ENCODE data around the gene ST8SIA3.

ST8SIA3 gene

DNA sequence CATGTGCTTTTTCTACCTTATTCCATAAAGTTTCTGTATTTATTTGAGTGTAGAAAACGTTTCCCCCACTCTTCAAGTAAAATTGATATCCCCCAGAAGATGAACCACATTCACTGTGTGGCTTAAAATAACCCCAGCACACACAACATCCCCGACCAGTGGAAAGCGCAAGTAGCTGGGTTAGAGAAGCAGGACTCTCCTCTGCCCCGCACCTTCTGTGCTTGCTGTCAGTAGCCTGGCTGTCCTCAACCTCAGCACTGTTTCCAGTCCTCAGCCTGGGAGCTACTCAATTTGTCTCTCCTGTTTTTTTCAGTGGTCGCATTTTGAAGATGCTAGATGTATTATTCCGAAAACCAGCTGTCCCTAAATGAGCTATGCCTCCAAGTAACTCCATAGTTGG, 18.0 kb upstream of the ST8SIA3 start:
- no CpG with 5 or more reads among the region's 6 CpGs for WGBS (ENCODE audit: insufficient coverage, insufficient read length)
- no peaks in the 10 kb centered on the region for H3K27me3 ChIP-seq (ENCODE audit: control insufficient read depth, insufficient read depth, low read length)
- no peaks in the 10 kb centered on the region for H3K36me3 ChIP-seq (ENCODE audit: control insufficient read depth, insufficient read depth, low read length)
- H3K4me3 ChIP-seq (ENCODE audit: low read length), result no peak overlapping the region
- H3K4me1 ChIP-seq (ENCODE audit: control insufficient read depth, insufficient read depth, low read length), result 0 out of 2 replicates have a peak, but pooled peaks cover 4% of the 10 kb centered on the region
- H3K9me3 ChIP-seq (ENCODE audit: control insufficient read depth, insufficient read depth, low read length), result no peaks in the 10 kb centered on the region
- no peak for DNase-seq (ENCODE audit: low read depth, low spot score)
- H3K27ac ChIP-seq (ENCODE audit: low read length), result no peak overlapping the region

GRCh38 chr18:57336343-57336742, 16.0 kb upstream of the ST8SIA3 start:
- H3K4me1 ChIP-seq (ENCODE audit: control insufficient read depth, insufficient read depth, low read length), result 0 out of 2 replicates have a peak, but pooled peaks cover 4% of the 10 kb centered on the region
- no CpG with 5 or more reads among the region's 2 CpGs for WGBS (ENCODE audit: insufficient coverage, insufficient read length)
- H3K9me3 ChIP-seq (ENCODE audit: control insufficient read depth, insufficient read depth, low read length), result no peaks in the 10 kb centered on the region
- no peak overlapping the region for H3K27ac ChIP-seq (ENCODE audit: low read length)
- H3K27me3 ChIP-seq (ENCODE audit: control insufficient read depth, insufficient read depth, low read length), result no peaks in the 10 kb centered on the region
- H3K4me3 ChIP-seq (ENCODE audit: low read length), result no peak overlapping the region
- H3K36me3 ChIP-seq (ENCODE audit: control insufficient read depth, insufficient read depth, low read length), result no peaks in the 10 kb centered on the region
- DNase-seq (ENCODE audit: low read depth, low spot score), result no peak

DNA sequence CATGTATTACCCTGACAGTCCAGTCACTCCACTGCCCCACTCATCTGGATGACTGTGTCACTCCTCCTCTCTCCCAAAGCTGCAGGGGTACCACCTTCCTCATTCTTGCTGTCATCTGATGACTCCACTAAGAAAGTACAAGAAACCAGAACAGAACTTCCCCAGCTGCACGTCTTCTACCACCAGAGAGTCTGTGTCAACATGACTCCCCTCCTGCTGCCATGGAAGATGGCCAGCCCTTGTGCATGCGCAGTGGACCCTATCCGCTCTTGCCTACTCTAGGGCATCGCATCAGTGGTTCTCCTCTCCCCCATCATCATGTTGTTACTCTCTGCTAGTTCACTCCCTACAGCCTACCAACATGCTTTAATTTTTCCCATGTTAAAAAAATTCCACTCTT, 14.5 kb upstream of the ST8SIA3 start:
- no peak for DNase-seq (ENCODE audit: low read depth, low spot score)
- no CpG with 5 or more reads among the region's 4 CpGs for WGBS (ENCODE audit: insufficient coverage, insufficient read length)
- H3K36me3 ChIP-seq (ENCODE audit: control insufficient read depth, insufficient read depth, low read length), result no peaks in the 10 kb centered on the region
- 0 out of 2 replicates have a peak, but pooled peaks cover 4% of the 10 kb centered on the region for H3K4me1 ChIP-seq (ENCODE audit: control insufficient read depth, insufficient read depth, low read length)
- H3K4me3 ChIP-seq (ENCODE audit: low read length), result no peak overlapping the region
- H3K27ac ChIP-seq (ENCODE audit: low read length), result no peak overlapping the region
- no peaks in the 10 kb centered on the region for H3K9me3 ChIP-seq (ENCODE audit: control insufficient read depth, insufficient read depth, low read length)
- no peaks in the 10 kb centered on the region for H3K27me3 ChIP-seq (ENCODE audit: control insufficient read depth, insufficient read depth, low read length)

DNA sequence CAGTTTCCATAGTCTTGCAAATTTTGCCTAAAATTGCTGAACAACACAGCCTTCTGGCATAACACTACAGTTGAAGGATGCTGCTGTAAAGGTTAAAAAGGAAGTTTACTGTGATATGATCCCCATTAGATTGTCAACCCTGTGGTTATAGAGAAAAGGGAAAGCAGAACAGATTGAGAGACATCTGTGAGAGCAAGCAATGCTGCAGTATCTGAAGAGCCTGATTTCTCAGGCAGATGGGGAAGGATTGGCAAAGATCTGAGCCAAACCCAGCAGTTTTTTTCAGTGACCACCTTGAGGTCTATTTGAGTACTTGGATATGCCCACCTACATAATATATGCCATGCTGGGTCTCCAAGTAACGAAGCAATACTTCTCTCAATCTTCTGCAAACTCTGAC, 8.5 kb upstream of the ST8SIA3 start:
- Histone ChIP-seq H3K4me1 (ENCODE audit: control insufficient read depth, insufficient read depth, low read length) (no peaks in the 10 kb centered on the region), H3K27ac (ENCODE audit: low read length) (no peak overlapping the region), H3K27me3 (ENCODE audit: control insufficient read depth, insufficient read depth, low read length) (no peaks in the 10 kb centered on the region), H3K36me3 (ENCODE audit: control insufficient read depth, insufficient read depth, low read length) (no peaks in the 10 kb centered on the region), H3K4me3 (ENCODE audit: low read length) (no peak overlapping the region), H3K9me3 (ENCODE audit: control insufficient read depth, insufficient read depth, low read length) (no peaks in the 10 kb centered on the region)
- DNase-seq (ENCODE audit: low read depth, low spot score), result no peak
- WGBS (ENCODE audit: insufficient coverage, insufficient read length), result no CpG with 5 or more reads among the region's 1 CpG

- Histone ChIP-seq H3K9me3 (ENCODE audit: control insufficient read depth, insufficient read depth, low read length) (no peaks in the 10 kb centered on the region), H3K4me1 (ENCODE audit: control insufficient read depth, insufficient read depth, low read length) (no peaks in the 10 kb centered on the region), H3K36me3 (ENCODE audit: control insufficient read depth, insufficient read depth, low read length) (no peaks in the 10 kb centered on the region), H3K4me3 (ENCODE audit: low read length) (no peak overlapping the region), H3K27me3 (ENCODE audit: control insufficient read depth, insufficient read depth, low read length) (no peaks in the 10 kb centered on the region), H3K27ac (ENCODE audit: low read length) (no peak overlapping the region)
- DNase-seq (ENCODE audit: low read depth, low spot score), result no peak
- WGBS (ENCODE audit: insufficient coverage, insufficient read length), result no CpG with 5 or more reads among the region's 2 CpGs
Measured at GRCh38 chr18:57346876-57347275, 5.5 kb upstream of the ST8SIA3 start.

DNA sequence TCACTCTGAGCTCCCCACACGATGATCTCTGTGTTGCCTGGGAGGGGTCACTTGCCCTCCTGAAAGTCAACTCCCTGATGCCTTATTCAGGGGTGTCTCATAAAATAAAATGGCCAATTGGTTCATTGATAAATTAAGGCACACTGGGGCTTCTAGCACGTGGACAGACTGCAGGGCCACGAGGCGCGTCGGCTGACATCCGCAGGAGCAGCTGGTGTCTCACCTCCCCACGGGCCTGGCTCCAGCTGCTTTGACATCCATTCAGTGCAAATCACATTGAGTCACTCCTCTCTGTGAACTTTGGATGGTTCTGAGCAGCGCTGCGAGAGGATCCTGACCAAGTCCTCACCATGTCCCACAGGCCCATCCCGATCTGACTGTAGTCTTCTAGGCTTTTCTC, 4.6 kb upstream of the ST8SIA3 start:
- no peak for DNase-seq (ENCODE audit: low read depth, low spot score)
- Histone ChIP-seq H3K4me3 (ENCODE audit: low read length) (no peak overlapping the region), H3K27me3 (ENCODE audit: control insufficient read depth, insufficient read depth, low read length) (no peaks in the 10 kb centered on the region), H3K27ac (ENCODE audit: low read length) (no peak overlapping the region), H3K4me1 (ENCODE audit: control insufficient read depth, insufficient read depth, low read length) (no peaks in the 10 kb centered on the region), H3K9me3 (ENCODE audit: control insufficient read depth, insufficient read depth, low read length) (no peaks in the 10 kb centered on the region), H3K36me3 (ENCODE audit: control insufficient read depth, insufficient read depth, low read length) (no peaks in the 10 kb centered on the region)
- WGBS (ENCODE audit: insufficient coverage, insufficient read length), result no CpG with 5 or more reads among the region's 11 CpGs

- H3K27me3 ChIP-seq (ENCODE audit: control insufficient read depth, insufficient read depth, low read length), result no peaks in the 10 kb centered on the region
- H3K4me1 ChIP-seq (ENCODE audit: control insufficient read depth, insufficient read depth, low read length), result no peaks in the 10 kb centered on the region
- no peak for DNase-seq (ENCODE audit: low read depth, low spot score)
- no peaks in the 10 kb centered on the region for H3K9me3 ChIP-seq (ENCODE audit: control insufficient read depth, insufficient read depth, low read length)
- WGBS (ENCODE audit: insufficient coverage, insufficient read length), result no CpG with 5 or more reads among the region's 23 CpGs
- H3K27ac ChIP-seq (ENCODE audit: low read length), result no peak overlapping the region
- H3K36me3 ChIP-seq (ENCODE audit: control insufficient read depth, insufficient read depth, low read length), result no peaks in the 10 kb centered on the region
- peak overlapping the region; percentile 67 for H3K4me3 ChIP-seq (ENCODE audit: low read length)
Measured at GRCh38 chr18:57352761-57353136, 392 bp downstream of the ST8SIA3 start.

DNA sequence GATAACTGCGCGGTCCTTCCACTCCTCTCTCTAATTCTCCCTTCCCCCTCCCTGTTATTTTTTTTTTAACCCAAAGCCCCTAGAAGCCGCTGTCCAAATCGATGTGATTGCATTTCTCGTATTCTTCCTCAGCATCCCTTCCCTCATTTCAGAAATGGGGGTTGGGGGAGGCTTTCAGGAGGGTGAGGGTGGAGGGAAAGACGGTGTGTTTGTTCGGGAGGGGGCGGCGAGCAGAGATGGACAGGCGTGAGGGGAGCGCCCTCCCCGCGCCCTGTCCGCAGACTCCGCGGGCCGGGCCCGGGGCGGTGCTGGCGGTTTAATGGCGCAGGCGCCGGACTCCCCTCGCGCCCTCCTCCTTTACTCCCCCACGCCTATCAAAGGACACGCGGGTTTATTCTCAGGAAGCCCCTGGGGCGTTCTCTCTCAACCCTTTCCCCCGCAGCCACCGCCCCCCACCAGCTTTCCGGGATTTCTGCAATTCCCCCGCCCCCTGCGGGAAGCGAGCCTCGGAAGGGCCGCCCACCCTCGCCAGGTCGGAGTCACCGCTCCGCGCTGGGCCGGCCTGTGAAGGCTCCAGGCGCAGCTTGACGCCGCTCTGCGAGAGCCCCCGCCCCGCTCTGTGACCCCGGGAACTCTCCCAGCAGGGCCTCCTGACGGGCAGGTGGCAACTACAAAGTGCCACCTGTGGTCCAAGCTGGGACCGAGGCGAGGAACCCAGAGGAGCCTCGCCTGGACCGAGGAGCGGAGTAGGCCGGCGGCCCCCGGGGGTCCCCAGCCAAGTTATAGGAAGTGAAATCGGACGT, 981 bp downstream of the ST8SIA3 start:
- Histone ChIP-seq H3K9me3 (ENCODE audit: control insufficient read depth, insufficient read depth, low read length) (no peaks in the 10 kb centered on the region), H3K27me3 (ENCODE audit: control insufficient read depth, insufficient read depth, low read length) (no peaks in the 10 kb centered on the region), H3K4me1 (ENCODE audit: control insufficient read depth, insufficient read depth, low read length) (no peaks in the 10 kb centered on the region), H3K4me3 (ENCODE audit: low read length) (peak overlapping the region; percentile 67), H3K36me3 (ENCODE audit: control insufficient read depth, insufficient read depth, low read length) (no peaks in the 10 kb centered on the region), H3K27ac (ENCODE audit: low read length) (no peak overlapping the region)
- DNase-seq (ENCODE audit: low read depth, low spot score), result no peak
- whole genome bisulfite sequencing (ENCODE audit: insufficient coverage, insufficient read length), result no CpG with 5 or more reads among the region's 61 CpGs

DNA sequence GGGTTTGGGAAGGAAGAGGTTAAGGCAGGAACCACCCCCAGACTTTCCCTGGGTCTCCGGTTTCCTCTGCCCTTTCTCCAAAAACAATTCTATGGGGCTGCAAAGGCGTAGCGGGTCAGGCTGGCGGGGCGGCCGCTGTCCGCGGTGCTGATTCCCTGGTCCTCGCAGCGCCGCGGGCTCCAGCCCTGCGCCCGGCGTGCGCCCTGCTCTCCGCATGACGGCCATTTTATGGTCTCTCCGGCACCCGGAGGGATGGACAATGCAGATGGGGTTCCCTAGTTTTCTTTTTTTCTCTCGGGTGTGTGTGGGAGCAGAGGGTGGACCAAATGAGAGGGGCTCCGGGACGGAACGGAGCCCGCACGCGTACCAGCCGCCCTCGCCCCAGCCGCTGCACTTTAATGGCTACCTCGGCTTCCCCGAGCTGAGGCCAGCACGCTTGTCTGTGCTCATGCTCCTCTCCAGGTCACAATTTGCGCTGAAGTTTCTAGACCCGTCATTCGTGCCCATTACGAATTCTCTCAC, 1.6 kb downstream of the ST8SIA3 start:
- H3K4me1 ChIP-seq (ENCODE audit: control insufficient read depth, insufficient read depth, low read length), result no peaks in the 10 kb centered on the region
- H3K9me3 ChIP-seq (ENCODE audit: control insufficient read depth, insufficient read depth, low read length), result no peaks in the 10 kb centered on the region
- peak overlapping the region; percentile 67; the same call in 1 of the 2 replicates for H3K4me3 ChIP-seq (ENCODE audit: low read length)
- peak; percentile 57 for DNase-seq (ENCODE audit: low read depth, low spot score)
- no peak overlapping the region for H3K27ac ChIP-seq (ENCODE audit: low read length)
- WGBS (ENCODE audit: insufficient coverage, insufficient read length), result no CpG with 5 or more reads among the region's 37 CpGs
- no peaks in the 10 kb centered on the region for H3K36me3 ChIP-seq (ENCODE audit: control insufficient read depth, insufficient read depth, low read length)
- H3K27me3 ChIP-seq (ENCODE audit: control insufficient read depth, insufficient read depth, low read length), result no peaks in the 10 kb centered on the region

GRCh38 chr18:57359433-57359832, 7.1 kb downstream of the ST8SIA3 start:
- no peak for DNase-seq (ENCODE audit: low read depth, low spot score)
- H3K36me3 ChIP-seq (ENCODE audit: control insufficient read depth, insufficient read depth, low read length), result no peaks in the 10 kb centered on the region
- H3K4me3 ChIP-seq (ENCODE audit: low read length), result no peak overlapping the region
- H3K27ac ChIP-seq (ENCODE audit: low read length), result no peak overlapping the region
- no CpG with 5 or more reads among the region's 4 CpGs for WGBS (ENCODE audit: insufficient coverage, insufficient read length)
- no peaks in the 10 kb centered on the region for H3K9me3 ChIP-seq (ENCODE audit: control insufficient read depth, insufficient read depth, low read length)
- H3K27me3 ChIP-seq (ENCODE audit: control insufficient read depth, insufficient read depth, low read length), result no peaks in the 10 kb centered on the region
- H3K4me1 ChIP-seq (ENCODE audit: control insufficient read depth, insufficient read depth, low read length), result no peaks in the 10 kb centered on the region

DNA sequence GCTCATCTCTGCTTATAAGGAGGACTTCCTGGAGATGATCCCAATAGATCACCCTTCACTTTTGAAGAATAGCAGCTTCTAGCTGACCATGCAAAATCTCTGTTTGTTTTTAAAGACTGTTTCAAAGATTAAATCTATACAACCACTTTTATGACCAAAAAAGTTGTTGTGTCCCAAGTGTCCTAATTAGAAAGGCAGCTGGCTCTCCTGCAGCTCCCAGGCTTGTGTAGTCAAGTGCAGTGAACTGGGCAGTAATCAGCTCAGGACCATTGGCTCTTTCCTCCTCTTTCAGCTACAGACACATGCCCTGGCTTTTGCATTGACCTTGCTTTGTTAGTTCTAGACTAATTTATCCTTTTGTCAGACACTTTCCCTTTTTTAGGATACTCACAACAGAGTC, 10.4 kb downstream of the ST8SIA3 start:
- Histone ChIP-seq H3K4me3 (ENCODE audit: low read length) (no peak overlapping the region), H3K36me3 (ENCODE audit: control insufficient read depth, insufficient read depth, low read length) (no peaks in the 10 kb centered on the region), H3K4me1 (ENCODE audit: control insufficient read depth, insufficient read depth, low read length) (no peaks in the 10 kb centered on the region), H3K27ac (ENCODE audit: low read length) (no peak overlapping the region), H3K27me3 (ENCODE audit: control insufficient read depth, insufficient read depth, low read length) (no peaks in the 10 kb centered on the region), H3K9me3 (ENCODE audit: control insufficient read depth, insufficient read depth, low read length) (no peaks in the 10 kb centered on the region)
- DNase-seq (ENCODE audit: low read depth, low spot score), result no peak
